Omental fat pad (tissue), 4 donors: Measurements from ENCODE around the gene MTMR8. TPM values are rescaled to one million over a fixed set of nuclear protein-coding genes. Genes with fewer than 3 reads are reported as not detected.

ENCODE experiments used
- ATAC-seq: fragments of 150-250 bp; one replicate; pipeline ENCODE4 v1.9.1; 2016; ENCODE audit warnings: mild to moderate bottlenecking, moderate library complexity; ENCODE audit not compliant: low FRiP score
- DNase-seq: peaks from one replicate; pipeline ENCODE4 v3.0.0-alpha.2; 2019; ENCODE audit warnings: low spot score
- CTCF ChIP-seq, 3 donors: fragments of 450-650 bp; IDR thresholded peaks; one replicate each; pipeline ENCODE4 v1.5.1; 2016 to 2017; ENCODE audit warnings: antibody characterized with exemption in 3 of 3, mild to moderate bottlenecking in 3 of 3, moderate library complexity in 2 of 3
- total RNA-seq, 4 donors: library from RNA; depleted of rRNA; stranded (reverse); fragments of >200 nt; gene quantifications; one replicate each; pipeline ENCODE4 v1.1.0, GENCODE V29; 2016

The MTMR8 gene
- total RNA-seq, 4 donors from 2014 or later, result 0.36 to 2.6 (median 1.3) TPM

GRCh38 chrX:64352081-64352480 lies 43.2 kb downstream of the MTMR8 start:
- ATAC-seq (no peak), DNase-seq (no peak)
- no peak for TF ChIP-seq CTCF (IDR thresholded peaks at IDR 0.05)

GRCh38 chrX:64350521-64350920 lies 44.7 kb downstream of the MTMR8 start:
- DNase-seq (no peak), ATAC-seq (no peak)
- no peak for TF ChIP-seq CTCF (IDR thresholded peaks at IDR 0.05)

GRCh38 chrX:64350047-64350446 lies 45.2 kb downstream of the MTMR8 start:
- no peak for TF ChIP-seq CTCF (IDR thresholded peaks at IDR 0.05)
- no peak for ATAC-seq
- no peak for DNase-seq

GRCh38 chrX:64342811-64343210 lies 52.4 kb downstream of the MTMR8 start:
- TF ChIP-seq CTCF (IDR thresholded peaks at IDR 0.05), result no peak
- DNase-seq (no peak), ATAC-seq (no peak)

GRCh38 chrX:64338296-64338695 lies 57.0 kb downstream of the MTMR8 start:
- ATAC-seq (no peak), DNase-seq (no peak)
- TF ChIP-seq CTCF (IDR thresholded peaks at IDR 0.05), result no peak

- ATAC-seq (no peak), DNase-seq (no peak)
- TF ChIP-seq CTCF (IDR thresholded peaks at IDR 0.05), result no peak
These were observed 60.8 kb downstream of the MTMR8 start for GRCh38 chrX:64334467-64334866.

GRCh38 chrX:64330284-64330683 lies 65.0 kb downstream of the MTMR8 start:
- no peak for ATAC-seq

More at GRCh38 chrX:64330284-64330683, 65.0 kb downstream of the MTMR8 start:
- no peak for TF ChIP-seq CTCF (IDR thresholded peaks at IDR 0.05)
- no peak for DNase-seq
